GM12872 (cell line): Measurements from ENCODE around the gene ATXN1.

Source experiments
- CTCF ChIP-seq: IDR thresholded peaks from 3 replicates; pipeline ENCODE4 v1.5.1; 2011; ENCODE audit warnings: low read depth, mild to moderate bottlenecking, low read length, moderate library complexity; ENCODE audit not compliant: insufficient read depth

Gene ATXN1

GRCh38 chr6:16473184-16473907, 287.9 kb downstream of the ATXN1 start:
- TF ChIP-seq CTCF, result no peak

GRCh38 chr6:16472349-16473069, 288.8 kb downstream of the ATXN1 start:
- TF ChIP-seq CTCF, result no peak

- no peak for TF ChIP-seq CTCF
Measured at GRCh38 chr6:16471910-16472297, 289.4 kb downstream of the ATXN1 start.

- no peak for TF ChIP-seq CTCF
Measured at GRCh38 chr6:16471222-16471909, 289.9 kb downstream of the ATXN1 start.

- no peak for TF ChIP-seq CTCF
Measured at GRCh38 chr6:16470502-16471221, 290.6 kb downstream of the ATXN1 start.

- no peak for TF ChIP-seq CTCF
Measured at GRCh38 chr6:16468991-16469615, 292.2 kb downstream of the ATXN1 start.
